ENCODE data around the gene DACT1. TPM values are rescaled to one million over a fixed set of nuclear protein-coding genes. Genes with fewer than 3 reads are reported as not detected.

The DACT1 gene
- total and polyA plus RNA-seq, 4 experiments from 2014 or later: 1.1 to 8.0 (median 1.6) TPM

DNA sequence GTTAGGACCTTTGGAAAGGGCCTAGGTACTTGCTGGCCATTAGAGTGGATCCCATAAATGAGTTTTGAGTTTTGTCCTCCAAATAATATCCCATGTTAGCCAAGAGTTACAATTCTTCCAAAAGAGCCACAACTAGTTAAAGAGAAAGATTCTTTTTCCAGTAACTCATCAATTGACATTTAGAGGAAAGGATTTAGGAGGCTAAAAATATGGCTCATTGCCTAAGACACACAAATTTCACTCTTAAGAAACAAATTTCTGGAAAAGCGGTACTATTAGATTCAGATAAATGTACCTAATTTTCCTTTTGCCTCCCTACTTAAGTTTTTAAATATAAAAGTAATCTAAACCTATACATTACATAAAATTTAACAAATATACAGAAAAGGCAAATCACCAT, 21.3 kb downstream of the DACT1 start:
- no peak overlapping the region for H3K4me3 ChIP-seq (ENCODE audit: low read length in 2 of 2)
- H3K36me3 Mint-ChIP-seq: no peaks in the 10 kb centered on the region
- no peaks in the 10 kb centered on the region for H3K36me3 ChIP-seq (ENCODE audit: insufficient read depth, low read length)
- no peak overlapping the region for H3K27ac Mint-ChIP-seq
- no peaks in the 10 kb centered on the region for H3K4me1 ChIP-seq (ENCODE audit: insufficient read depth, low read length)
- H3K27ac ChIP-seq (ENCODE audit: low read depth, low read length): no peak overlapping the region
- peaks cover 2 to 4% of the 10 kb centered on the region in 2 donors for H3K27me3 Mint-ChIP-seq
- ChIA-PET CTCF (ENCODE audit: partially characterized antibody) (no interaction called here), POLR2A (ENCODE audit: partially characterized antibody) (no interaction called here)
- H3K4me1 Mint-ChIP-seq: peaks cover 0 to 8% (median 6%) of the 10 kb centered on the region in 4 donors
- H3K4me3 Mint-ChIP-seq: no peak overlapping the region
- no peak for DNase-seq
- H3K27me3 ChIP-seq (ENCODE audit: insufficient read depth, low read length): no peaks in the 10 kb centered on the region
- no peaks in the 10 kb centered on the region for H3K9me3 ChIP-seq (ENCODE audit: control insufficient read depth in 1 of 2, low read length in 2 of 2)
- intact Hi-C loops (cut with micrococcal nuclease): no loop called here
- peaks cover 0 to 4% (median 0%) of the 10 kb centered on the region in 8 donors for H3K9me3 Mint-ChIP-seq

DNA sequence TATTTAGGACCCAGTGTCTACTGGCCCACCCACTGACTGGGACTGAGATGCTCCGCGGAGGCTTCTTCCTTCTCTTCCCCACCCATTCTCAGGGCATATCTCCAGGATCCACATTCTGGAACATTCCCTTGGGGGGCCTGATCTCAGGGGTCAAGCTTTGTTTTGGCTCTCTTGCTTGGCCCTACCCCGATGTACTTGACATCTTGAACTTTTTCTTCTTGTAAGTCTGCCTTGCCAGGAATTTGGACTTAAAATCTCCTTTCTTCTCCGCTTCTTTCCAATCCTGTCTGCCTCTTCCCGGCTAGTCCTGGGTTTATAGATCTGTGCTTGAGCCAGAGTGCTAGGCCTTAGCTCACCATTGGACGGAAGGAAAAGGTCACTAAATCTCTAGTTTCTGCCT, 22.1 kb downstream of the DACT1 start:
- ChIA-PET POLR2A (ENCODE audit: partially characterized antibody) (no interaction called here), CTCF (ENCODE audit: partially characterized antibody) (no interaction called here)
- Histone ChIP-seq H3K27ac (ENCODE audit: low read depth, low read length) (no peak overlapping the region), H3K4me3 (ENCODE audit: low read length in 2 of 2) (no peak overlapping the region), H3K27me3 (ENCODE audit: insufficient read depth, low read length) (no peaks in the 10 kb centered on the region), H3K9me3 (ENCODE audit: control insufficient read depth in 1 of 2, low read length in 2 of 2) (no peaks in the 10 kb centered on the region), H3K4me1 (ENCODE audit: insufficient read depth, low read length) (no peaks in the 10 kb centered on the region), H3K36me3 (ENCODE audit: insufficient read depth, low read length) (no peaks in the 10 kb centered on the region)
- DNase-seq: no peak
- Mint-ChIP-seq H3K9me3 (peaks cover 0 to 4% (median 0%) of the 10 kb centered on the region in 8 donors), H3K27me3 (peaks cover 2 to 4% of the 10 kb centered on the region in 2 donors), H3K36me3 (no peaks in the 10 kb centered on the region), H3K27ac (no peak overlapping the region), H3K4me1 (peaks cover 0 to 8% (median 6%) of the 10 kb centered on the region in 4 donors), H3K4me3 (no peak overlapping the region)
- intact Hi-C loops (cut with micrococcal nuclease): no loop called here

DNA sequence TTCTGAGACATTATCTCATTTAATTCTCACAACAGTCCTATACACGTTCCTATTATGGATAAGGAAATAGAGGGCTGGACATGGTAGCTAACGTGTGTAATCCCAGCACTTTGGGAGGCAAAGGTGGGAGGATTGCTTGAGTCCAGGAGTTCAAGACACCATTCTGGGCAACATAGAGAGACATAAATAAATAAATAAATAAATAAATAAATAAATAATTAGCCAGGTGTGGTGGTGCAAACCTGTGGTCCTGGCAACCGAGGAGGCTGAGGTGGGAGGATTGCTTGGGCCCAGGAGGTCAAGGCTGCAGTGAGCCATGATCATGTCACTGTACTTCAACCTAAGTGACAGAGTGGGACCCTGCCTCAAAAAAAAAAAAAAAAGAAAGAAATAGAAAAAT, 22.6 kb downstream of the DACT1 start:
- no peak overlapping the region for H3K27ac Mint-ChIP-seq
- peaks cover 0 to 3% (median 0%) of the 10 kb centered on the region in 8 donors for H3K9me3 Mint-ChIP-seq
- H3K4me1 Mint-ChIP-seq: peaks cover 0 to 8% (median 6%) of the 10 kb centered on the region in 4 donors
- H3K27me3 ChIP-seq (ENCODE audit: insufficient read depth, low read length): no peaks in the 10 kb centered on the region
- ChIA-PET CTCF (ENCODE audit: partially characterized antibody) (no interaction called here), POLR2A (ENCODE audit: partially characterized antibody) (no interaction called here)
- H3K4me3 Mint-ChIP-seq: no peak overlapping the region
- no peak overlapping the region for H3K4me3 ChIP-seq (ENCODE audit: low read length in 2 of 2)
- no peaks in the 10 kb centered on the region for H3K4me1 ChIP-seq (ENCODE audit: insufficient read depth, low read length)
- no peaks in the 10 kb centered on the region for H3K9me3 ChIP-seq (ENCODE audit: control insufficient read depth in 1 of 2, low read length in 2 of 2)
- no peaks in the 10 kb centered on the region for H3K36me3 Mint-ChIP-seq
- intact Hi-C loops (cut with micrococcal nuclease): no loop called here
- DNase-seq: no peak
- H3K36me3 ChIP-seq (ENCODE audit: insufficient read depth, low read length): no peaks in the 10 kb centered on the region
- no peak overlapping the region for H3K27ac ChIP-seq (ENCODE audit: low read depth, low read length)
- H3K27me3 Mint-ChIP-seq: peaks cover 2 to 5% of the 10 kb centered on the region in 2 donors

DNA sequence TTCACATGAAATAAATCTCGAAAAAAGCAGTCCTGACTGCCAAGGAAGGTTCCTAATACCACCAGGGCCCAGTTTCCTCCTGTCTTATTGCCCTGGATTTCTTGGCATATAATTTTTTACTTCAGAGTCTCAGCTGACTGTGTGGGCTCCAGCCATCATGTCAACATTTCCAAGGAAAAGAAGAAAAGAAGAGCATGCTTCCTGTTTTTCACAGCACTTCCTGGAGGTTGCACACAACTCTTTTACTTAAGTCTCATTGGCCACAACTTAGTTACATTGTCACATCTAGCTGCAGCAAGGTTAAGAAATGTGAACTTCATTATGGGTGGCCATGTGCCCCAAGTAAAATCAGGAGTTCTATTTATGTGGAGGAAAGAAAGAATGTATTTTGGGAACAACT, 24.3 kb downstream of the DACT1 start:
- Mint-ChIP-seq H3K4me3 (peak overlapping the region in 2 of 8 donors; percentile 3 to 9), H3K4me1 (peaks cover 0 to 8% (median 6%) of the 10 kb centered on the region in 4 donors), H3K36me3 (no peaks in the 10 kb centered on the region), H3K27me3 (peaks cover 2 to 5% of the 10 kb centered on the region in 2 donors), H3K27ac (peak overlapping the region in 2 of 7 donors; percentile 10 to 24), H3K9me3 (no peaks in the 10 kb centered on the region)
- no peak for DNase-seq
- no peak overlapping the region for H3K27ac ChIP-seq (ENCODE audit: low read depth, low read length)
- H3K4me1 ChIP-seq (ENCODE audit: insufficient read depth, low read length): no peaks in the 10 kb centered on the region
- intact Hi-C loops (cut with micrococcal nuclease): no loop called here
- H3K27me3 ChIP-seq (ENCODE audit: insufficient read depth, low read length): no peaks in the 10 kb centered on the region
- no peaks in the 10 kb centered on the region for H3K36me3 ChIP-seq (ENCODE audit: insufficient read depth, low read length)
- CTCF ChIA-PET (ENCODE audit: partially characterized antibody): no interaction called here
- no peaks in the 10 kb centered on the region for H3K9me3 ChIP-seq (ENCODE audit: control insufficient read depth in 1 of 2, low read length in 2 of 2)
- no peak overlapping the region for H3K4me3 ChIP-seq (ENCODE audit: low read length in 2 of 2)
- POLR2A ChIA-PET (ENCODE audit: partially characterized antibody): no interaction called here

DNA sequence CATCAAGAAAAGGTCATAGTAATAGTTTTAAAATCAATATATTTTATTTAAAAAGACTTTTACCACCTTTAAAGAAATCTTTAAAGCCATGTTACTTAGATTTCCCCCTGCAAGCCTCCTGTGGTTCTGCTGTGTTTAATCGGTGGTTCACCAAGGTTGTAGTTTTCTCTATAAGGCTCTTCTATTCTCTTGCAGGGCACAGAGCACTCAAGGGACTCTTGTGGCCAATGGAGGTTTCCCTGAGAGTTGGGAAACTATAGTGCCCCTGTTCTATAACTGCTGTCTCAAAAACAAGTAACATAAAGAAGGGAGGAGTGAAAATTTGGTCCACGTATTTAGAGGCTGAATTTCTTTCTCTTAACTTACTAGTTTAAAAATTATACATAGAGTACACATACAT, 25.0 kb downstream of the DACT1 start:
- Mint-ChIP-seq H3K9me3 (no peaks in the 10 kb centered on the region), H3K27me3 (peaks cover 2 to 5% of the 10 kb centered on the region in 2 donors), H3K36me3 (no peaks in the 10 kb centered on the region), H3K4me1 (peaks cover 0 to 8% (median 6%) of the 10 kb centered on the region in 4 donors), H3K27ac (peak overlapping the region in 2 of 7 donors; percentile 21 to 50), H3K4me3 (no peak overlapping the region)
- no peaks in the 10 kb centered on the region for H3K4me1 ChIP-seq (ENCODE audit: insufficient read depth, low read length)
- no peaks in the 10 kb centered on the region for H3K27me3 ChIP-seq (ENCODE audit: insufficient read depth, low read length)
- no peaks in the 10 kb centered on the region for H3K9me3 ChIP-seq (ENCODE audit: control insufficient read depth in 1 of 2, low read length in 2 of 2)
- intact Hi-C loops (cut with micrococcal nuclease): no loop called here
- no peak overlapping the region for H3K4me3 ChIP-seq (ENCODE audit: low read length in 2 of 2)
- no peaks in the 10 kb centered on the region for H3K36me3 ChIP-seq (ENCODE audit: insufficient read depth, low read length)
- ChIA-PET CTCF (ENCODE audit: partially characterized antibody) (no interaction called here), POLR2A (ENCODE audit: partially characterized antibody) (no interaction called here)
- no peak overlapping the region for H3K27ac ChIP-seq (ENCODE audit: low read depth, low read length)
- DNase-seq: no peak

DNA sequence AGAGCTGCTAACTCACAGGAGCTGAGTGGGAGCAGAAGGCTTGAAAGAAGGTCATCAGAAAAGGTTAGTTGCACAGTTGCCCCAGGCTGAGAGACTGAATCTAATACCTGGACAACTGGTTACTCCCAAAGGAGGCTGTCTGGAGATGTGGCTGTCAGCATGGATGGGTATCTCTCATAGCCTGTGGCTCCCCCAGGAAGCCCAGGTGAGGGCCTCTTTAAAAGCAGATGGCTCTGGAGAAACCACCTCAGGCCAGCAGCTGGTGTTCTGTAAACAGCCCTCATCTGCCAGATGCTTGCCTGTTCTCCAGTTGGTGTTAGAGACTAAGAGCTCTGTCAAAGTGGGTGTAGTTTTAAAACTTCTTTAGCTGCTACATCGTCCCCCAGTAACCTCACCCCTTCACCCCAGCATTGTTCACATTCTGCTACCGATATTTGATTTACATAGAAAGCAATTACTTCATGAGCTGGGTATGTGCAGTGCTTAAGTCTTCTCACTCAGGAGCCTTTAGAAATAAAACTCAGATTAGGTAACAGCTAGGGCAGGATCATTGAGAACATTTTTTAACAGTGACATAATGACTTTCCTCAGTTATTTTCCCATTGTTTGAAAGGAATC, 25.8 kb downstream of the DACT1 start:
- H3K27me3 Mint-ChIP-seq: peaks cover 2 to 5% of the 10 kb centered on the region in 2 donors
- H3K27ac ChIP-seq (ENCODE audit: low read depth, low read length): no peak overlapping the region
- intact Hi-C loops (cut with micrococcal nuclease): no loop called here
- DNase-seq: no peak
- peaks cover 0 to 8% (median 6%) of the 10 kb centered on the region in 4 donors for H3K4me1 Mint-ChIP-seq
- H3K4me3 ChIP-seq (ENCODE audit: low read length in 2 of 2): no peak overlapping the region
- no peak overlapping the region for H3K27ac Mint-ChIP-seq
- ChIA-PET CTCF (ENCODE audit: partially characterized antibody) (no interaction called here), POLR2A (ENCODE audit: partially characterized antibody) (no interaction called here)
- H3K36me3 ChIP-seq (ENCODE audit: insufficient read depth, low read length): no peaks in the 10 kb centered on the region
- H3K9me3 Mint-ChIP-seq: no peaks in the 10 kb centered on the region
- H3K27me3 ChIP-seq (ENCODE audit: insufficient read depth, low read length): no peaks in the 10 kb centered on the region
- H3K4me3 Mint-ChIP-seq: no peak overlapping the region
- no peaks in the 10 kb centered on the region for H3K36me3 Mint-ChIP-seq
- no peaks in the 10 kb centered on the region for H3K9me3 ChIP-seq (ENCODE audit: control insufficient read depth in 1 of 2, low read length in 2 of 2)
- no peaks in the 10 kb centered on the region for H3K4me1 ChIP-seq (ENCODE audit: insufficient read depth, low read length)

DNA sequence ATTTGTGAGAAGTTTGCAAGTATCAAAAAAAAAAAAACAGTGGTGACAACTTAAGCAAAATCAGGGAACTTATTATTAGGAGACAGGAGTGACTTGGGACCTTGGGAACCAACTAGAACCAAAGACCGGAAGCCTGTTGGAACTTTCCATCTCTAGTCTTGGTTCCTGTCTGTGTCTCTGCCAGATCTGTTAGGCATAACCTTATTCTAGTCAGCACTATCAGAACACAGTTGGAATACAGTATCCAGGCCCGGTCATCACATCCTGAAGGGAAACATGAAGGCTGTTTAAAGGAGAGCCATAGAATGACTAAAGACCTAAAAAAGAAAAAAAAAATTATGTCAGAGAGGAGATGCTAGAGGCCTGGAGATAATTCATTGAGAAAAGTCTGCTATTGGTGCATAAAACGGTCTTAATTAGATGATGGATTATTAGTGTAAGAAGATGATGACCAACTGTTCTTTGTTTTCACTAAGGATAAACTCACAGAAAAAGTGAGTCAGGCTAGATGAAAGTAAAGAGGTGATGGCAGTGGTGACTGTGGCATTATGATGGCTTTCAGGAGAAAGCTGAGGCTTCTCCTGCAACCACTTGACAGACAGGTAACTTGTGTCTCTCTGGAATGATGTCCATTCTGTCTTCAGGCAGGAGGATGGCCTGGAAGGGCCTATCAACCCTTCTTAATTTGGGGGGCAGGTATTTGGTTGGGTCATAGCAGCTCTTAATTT, 28.2 kb downstream of the DACT1 start:
- Mint-ChIP-seq H3K4me3 (no peak overlapping the region), H3K27ac (no peak overlapping the region), H3K9me3 (no peaks in the 10 kb centered on the region), H3K27me3 (peaks cover 0 to 5% of the 10 kb centered on the region in 2 donors), H3K4me1 (peaks cover 0 to 8% (median 6%) of the 10 kb centered on the region in 4 donors), H3K36me3 (no peaks in the 10 kb centered on the region)
- Histone ChIP-seq H3K9me3 (ENCODE audit: control insufficient read depth in 1 of 2, low read length in 2 of 2) (no peaks in the 10 kb centered on the region), H3K27ac (ENCODE audit: low read depth, low read length) (no peak overlapping the region), H3K36me3 (ENCODE audit: insufficient read depth, low read length) (no peaks in the 10 kb centered on the region), H3K27me3 (ENCODE audit: insufficient read depth, low read length) (no peaks in the 10 kb centered on the region), H3K4me1 (ENCODE audit: insufficient read depth, low read length) (no peaks in the 10 kb centered on the region), H3K4me3 (ENCODE audit: low read length in 2 of 2) (no peak overlapping the region)
- ChIA-PET POLR2A (ENCODE audit: partially characterized antibody) (no interaction called here), CTCF (ENCODE audit: partially characterized antibody) (no interaction called here)
- intact Hi-C loops (cut with micrococcal nuclease): no loop called here
- DNase-seq: no peak

Measured in CD4-positive, alpha-beta memory T cell (primary cell).